ENCODE measurements around the gene CSNK1G2.

CSNK1G2 gene

DNA sequence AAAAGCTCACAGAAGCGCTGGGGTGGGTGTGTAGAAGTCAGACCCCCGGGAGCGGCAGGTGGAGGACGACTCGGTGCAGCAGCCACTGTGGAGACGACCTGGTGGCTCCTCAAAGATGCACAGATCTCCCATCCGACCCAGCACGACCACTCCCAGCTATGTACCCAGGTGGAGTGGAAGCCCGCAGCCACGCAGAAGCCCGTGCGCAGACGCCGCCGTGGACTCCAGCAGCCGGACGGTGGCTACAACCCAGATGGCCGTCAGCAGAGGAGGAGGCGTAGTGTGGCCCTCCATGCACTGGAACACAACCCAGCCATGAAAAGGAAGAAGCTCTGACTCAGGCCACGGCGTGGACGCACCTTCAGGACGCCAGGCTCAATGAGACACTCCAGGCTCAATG lies 21.7 kb downstream of the CSNK1G2 start:
- DNase-seq = no peak

DNA sequence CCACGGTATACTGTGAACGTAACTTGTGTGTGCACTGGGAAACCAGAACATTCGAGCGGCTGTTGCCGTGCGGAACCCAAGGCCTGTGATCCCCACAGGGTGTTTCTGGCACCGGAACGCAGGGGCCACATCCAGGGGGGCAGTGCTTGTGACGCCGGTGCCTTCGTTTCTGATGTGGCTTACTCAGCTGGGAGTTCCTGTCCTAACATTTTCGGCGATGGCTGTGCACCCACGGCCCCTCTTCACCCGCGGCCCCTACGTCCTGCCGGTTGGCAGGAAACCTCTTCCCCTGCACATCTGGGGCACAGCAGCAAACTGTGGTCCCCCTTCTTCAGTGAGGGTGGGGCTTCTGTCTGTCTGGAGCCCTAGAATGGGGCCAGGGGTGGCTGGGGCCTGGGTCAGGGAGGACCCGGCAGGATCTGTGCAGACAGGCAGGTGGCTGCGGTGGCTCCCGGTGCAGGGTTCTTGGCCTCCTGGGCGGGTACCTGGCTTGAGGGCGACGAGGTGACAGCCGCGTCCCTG lies 26.2 kb downstream of the CSNK1G2 start:
- DNase-seq = no peak

DNA sequence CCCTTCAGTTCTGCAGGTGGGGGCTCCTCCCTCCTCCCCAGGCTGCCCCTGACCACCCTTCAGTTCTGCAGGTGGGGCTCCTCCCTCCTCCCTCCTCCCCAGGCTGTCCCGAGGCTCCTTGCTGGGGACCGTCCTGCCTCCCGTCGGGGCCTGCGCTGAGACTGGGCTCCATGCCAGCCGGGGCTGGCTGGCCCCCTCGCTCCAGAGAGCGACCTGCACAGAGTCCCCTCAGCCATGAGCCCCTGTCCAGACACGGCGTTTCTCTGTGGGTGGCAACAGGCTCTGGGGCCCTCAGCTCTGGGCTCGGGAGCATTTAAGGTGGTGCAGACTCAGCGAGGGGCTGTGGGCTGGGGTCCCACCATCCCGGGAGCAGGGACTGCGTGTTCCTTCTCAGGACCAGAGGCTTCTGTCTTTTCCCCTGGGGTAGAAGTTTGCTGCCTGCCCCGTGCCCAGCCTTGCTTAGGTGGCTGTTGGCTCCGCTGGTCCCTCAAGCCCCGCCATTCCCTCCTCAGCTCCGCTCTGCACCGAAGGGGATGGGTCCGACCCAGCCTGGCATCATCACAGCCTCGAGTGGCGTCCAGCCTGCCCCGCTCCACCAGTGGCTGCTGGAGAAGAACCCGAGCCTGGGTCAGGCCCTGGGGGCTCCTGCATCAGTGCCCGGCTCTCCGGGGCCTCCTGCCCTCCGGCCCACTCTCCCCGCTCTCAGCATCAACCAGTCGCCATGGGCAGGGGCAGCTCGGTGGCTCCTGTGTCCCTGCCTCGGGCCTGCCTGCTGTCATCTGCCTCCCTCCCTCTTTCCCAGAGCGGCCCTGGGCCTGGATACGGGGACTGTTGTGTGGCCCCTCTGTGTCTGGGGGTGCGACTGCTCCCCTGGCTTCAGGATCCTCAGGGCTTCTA lies 27.6 kb downstream of the CSNK1G2 start:
- no peak for DNase-seq

DNA sequence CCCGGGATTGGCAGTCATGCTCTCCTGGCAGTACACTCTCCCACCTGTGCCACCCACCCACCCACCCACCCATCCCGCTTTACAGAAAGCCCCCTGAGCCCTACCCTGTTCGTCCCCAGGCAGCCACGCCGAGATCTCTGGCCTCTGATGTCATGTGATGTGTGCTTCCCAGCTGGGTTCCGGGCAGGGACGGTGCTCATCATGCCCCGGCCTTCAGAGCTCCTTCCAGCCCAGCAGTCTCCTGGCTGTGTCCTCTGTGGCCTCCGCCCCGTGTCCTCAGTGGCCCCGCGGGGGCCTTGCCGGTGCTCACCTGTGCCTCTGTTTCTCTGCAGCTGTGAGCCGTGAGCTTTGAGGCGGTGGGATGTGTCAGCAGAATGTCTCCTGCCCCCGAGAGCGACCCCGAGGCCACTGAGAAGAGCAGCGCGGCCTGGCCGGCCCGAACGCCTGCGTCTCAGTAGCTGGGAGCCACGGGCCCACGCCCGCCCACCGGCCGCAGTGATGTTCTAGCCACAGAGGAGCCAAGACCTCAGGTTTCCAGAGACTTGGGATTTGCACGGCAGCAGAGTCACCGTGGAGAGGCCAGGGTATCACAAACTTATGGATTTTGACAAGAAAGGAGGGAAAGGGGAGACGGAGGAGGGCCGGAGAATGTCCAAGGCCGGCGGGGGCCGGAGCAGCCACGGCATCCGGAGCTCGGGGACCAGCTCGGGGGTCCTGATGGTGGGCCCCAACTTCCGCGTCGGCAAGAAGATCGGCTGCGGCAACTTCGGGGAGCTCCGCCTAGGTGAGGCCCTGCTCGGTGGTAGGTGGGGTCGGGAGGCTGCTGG lies 28.4 kb downstream of the CSNK1G2 start:
- no peak for DNase-seq

DNA sequence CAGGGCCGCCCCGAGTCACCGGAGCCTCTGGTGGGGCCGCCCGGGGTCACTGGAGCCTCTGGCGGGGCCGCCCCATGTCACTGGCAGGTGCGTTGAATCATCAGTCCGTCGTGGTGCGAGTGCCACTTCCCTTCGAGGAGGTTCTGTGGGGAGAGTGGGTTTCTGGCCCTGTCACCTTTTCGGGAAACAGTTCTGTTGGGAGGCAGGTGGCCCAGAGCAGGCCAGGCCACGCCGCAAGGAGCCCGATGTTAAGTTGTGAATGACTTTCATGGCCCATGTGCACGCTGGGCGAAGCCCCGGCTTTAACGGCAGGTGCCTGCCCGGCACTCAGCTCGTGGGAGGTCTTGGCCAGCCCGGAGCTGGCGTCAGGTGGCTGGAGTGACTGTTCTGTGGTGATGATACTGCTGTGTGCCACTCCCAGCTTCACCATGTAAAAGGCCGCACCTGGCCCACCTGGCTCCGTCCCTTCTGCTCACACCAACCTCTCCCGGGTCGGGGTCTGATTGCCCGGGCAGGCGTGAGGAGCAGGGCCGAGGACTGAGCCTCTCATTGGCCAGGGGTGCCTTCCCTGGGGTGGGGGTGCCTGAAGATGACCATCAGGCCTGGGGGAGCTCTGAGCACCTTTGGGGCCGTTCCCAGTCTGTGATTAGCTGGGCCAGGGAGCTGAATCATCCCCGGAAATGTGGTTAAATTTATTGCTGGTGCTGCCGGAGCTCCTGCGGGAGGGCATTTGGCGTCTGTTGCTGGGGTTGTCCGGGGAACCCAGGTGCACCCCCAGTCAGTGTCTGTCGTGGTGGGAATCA lies 29.2 kb downstream of the CSNK1G2 start:
- no peak for DNase-seq

DNA sequence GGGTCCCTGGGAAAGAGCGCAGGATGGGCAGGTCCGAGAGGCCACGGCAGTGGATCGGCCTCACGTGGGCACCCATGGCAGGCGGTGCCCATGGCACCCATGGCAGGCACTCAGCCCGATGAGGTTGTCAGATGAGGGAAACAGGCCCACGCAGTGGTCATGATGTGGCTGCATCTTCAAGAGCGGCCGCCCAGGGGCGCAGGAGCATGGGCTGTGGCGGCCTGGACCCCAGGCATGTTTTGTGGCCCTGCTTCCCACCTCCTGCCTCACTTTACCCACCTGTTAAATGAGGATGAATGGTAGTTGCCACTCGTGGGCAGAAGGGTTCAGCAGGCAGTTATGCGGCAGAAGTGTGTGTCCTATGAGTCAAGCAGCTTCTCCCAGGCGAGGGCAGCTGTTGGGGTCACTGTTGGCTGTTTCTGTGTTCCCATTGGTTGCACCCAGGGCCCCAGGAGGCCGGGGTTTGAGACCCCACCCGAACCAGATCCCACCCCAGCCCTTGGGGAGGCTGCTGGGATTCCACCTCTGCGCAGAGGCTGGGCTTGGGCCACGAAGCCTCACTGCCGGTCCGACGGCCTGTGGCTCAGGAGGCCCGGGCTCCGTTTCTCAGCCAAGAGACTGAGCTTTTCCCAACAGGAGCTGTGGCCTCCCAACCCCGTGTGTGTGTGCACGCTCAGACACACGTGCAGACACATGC lies 30.0 kb downstream of the CSNK1G2 start:
- DNase-seq = no peak

DNA sequence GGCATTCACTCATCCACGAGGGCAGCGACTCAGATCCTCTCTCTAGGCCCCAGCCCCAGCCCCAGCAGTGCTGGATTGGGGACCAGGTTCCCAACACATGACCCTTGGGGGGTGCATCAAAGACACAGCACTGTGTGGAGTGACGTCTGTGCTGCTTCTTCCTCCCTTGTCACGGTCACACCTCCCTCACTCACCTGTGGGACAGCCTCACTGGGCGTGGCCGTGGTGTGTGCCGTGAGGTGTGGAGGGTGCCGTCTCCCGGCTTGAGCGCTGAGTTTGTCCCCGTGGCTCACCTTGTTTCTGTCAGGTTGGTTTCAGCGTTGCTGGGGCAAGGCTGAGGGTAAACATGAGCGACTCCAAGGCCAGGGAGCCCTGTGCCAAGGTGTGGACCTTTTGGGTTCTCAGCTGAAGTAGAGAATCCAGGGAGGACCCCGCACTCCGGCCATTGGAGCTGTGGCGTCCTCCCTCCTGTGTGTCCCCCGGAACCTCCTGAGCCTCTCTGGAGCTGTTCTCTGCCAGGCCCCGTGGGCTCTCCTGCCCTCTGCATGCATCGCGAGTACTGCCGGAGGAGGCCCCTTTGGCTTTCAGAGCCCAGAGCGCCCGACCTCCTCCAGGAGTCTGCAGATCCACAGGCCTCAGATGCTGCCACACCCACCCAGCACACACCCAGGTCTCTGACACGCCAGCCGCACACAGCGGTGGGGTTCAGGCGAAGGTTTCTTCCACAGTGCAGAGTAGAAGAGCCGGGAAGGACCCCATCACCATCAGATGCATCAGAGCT lies 33.6 kb downstream of the CSNK1G2 start:
- DNase-seq = no peak

DNA sequence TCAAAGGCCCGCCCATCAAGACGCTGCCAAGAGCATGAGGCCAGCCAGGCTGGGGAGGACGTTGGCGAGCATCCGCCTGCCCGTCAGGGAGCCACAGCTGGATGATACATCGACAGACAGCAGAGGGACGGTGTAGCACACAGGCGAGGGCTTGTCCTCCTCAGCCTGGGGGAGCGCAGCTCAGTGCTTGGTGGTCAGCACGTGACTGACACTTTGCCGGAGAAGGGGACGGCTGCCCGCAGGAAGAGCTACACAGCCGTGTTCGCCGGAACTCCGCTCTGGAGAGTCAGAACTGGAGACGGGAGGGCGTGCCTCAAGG lies 34.1 kb downstream of the CSNK1G2 start:
- DNase-seq = peak in 18 of 56 donors; percentile 2 to 53 (median 27)

DNA sequence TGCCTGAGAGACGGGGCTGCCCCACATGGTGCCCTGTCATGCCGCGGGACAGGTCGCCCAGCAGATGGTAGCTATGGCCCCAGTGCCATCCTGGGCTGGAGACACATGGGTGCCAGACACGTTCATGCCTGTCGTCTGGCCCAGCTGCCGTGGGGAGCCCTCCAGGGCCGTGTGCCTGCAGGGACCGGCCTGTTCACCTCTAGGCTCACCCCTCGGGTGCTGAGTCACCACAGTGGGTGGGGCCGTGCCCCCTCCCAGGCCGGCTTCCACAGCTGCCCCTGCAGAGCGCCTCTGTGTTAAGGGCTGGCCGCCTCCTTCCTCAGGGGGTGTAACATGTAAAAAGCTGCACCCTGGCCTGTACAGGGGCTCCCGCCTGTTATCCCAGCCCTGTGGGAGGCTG lies 36.1 kb downstream of the CSNK1G2 start:
- DNase-seq = no peak

DNA sequence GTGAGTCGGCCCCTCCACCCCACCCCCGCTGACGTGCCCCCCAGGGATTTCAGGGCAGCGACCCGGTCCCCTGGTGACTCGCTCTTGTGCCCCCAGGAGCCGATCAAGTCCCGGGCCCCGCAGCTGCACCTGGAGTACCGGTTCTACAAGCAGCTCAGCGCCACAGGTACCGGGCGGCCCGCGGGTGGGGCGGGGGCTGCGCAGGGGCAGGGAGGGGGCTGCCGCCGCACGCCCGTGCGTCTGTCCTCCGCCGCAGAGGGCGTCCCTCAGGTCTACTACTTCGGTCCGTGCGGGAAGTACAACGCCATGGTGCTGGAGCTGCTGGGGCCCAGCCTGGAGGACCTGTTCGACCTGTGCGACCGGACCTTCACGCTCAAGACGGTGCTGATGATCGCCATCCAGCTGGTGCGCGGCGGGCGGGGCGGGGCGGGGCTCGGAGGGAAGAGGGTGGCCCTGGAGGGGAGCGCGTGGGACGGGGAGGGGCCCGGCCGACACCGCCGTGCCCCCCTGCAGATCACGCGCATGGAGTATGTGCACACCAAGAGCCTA lies 37.4 kb downstream of the CSNK1G2 start:
- DNase-seq = no peak

DNA sequence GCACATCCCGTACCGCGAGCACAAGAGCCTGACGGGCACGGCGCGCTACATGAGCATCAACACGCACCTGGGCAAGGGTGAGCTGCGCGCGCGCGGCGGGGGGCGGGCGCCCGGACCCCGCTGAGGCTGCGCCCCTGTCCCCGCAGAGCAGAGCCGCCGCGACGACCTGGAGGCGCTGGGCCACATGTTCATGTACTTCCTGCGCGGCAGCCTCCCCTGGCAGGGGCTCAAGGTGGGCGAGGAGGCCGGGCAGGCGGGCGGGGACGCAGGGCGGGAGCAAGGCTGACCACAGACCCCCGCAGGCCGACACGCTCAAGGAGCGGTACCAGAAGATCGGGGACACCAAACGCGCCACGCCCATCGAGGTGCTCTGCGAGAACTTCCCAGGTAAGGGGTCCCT lies 38.0 kb downstream of the CSNK1G2 start:
- DNase-seq = no peak

DNA sequence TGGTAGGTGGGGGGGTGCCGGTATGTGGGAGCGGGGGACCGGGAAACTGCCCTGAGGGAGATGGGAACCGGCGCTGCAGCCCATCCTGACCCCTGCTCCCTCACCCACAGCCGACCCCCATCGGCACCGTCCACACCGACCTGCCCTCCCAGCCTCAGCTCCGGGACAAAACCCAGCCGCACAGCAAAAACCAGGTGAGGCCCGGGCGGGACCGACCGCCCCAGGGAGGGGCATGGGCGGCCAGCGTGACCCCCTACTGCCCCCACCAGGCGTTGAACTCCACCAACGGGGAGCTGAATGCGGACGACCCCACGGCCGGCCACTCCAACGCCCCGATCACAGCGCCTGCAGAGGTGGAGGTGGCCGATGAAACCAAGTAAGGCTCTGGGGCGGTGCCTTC lies 38.7 kb downstream of the CSNK1G2 start:
- DNase-seq = no peak

DNA sequence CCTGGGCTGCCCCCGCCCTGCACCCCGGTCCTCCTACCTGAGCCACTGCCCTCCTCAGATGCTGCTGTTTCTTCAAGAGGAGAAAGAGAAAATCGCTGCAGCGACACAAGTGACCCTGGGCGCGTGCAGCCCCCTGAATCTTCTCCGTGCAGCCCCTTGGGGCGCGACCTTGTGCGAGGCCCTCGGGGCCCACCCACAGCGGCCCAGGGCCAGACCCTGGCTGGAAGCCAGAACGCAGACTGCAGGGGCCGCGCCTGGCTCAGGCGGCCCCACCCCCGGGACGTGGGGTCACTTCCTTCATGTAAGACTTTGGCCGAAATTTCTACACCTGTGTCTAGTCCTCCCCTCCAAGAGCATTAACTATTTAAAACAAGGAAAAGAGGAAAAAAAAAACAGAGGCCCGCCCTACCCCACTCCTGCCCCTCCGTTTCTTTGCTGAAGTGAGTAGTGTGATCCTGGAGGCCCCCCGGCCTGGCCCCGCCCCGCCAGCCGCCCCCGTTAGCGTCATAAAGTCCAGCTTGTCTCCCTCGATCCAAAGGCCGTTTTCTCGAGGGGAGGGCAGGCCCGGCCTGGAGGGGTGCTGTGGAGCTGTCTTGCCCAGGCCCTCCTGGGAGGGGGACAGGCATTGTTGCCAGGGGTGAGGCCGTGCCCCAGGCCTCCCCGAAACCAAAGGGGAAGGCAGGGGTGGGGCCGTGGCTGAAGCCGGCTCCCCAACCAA lies 39.3 kb downstream of the CSNK1G2 start:
- no peak for DNase-seq

DNA sequence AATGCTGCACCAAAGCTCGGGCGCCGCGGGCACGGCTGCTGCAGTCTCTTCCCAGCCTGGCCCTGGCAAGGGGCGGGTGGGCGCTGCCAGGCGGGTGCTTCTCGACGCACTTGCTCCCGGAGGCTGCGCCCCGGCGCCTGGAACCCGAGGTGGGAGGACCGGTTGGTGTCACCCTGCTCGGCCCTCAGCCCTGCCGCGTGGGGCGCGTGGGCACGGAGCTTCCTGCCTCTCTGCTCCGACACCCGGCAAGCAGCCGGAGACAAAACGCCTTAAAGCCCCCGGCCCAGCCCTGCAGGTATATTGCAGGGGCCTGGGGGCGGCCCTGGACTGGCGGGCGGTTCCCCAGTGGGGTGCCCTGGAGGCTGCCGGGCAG lies 39.8 kb downstream of the CSNK1G2 start:
- DNase-seq = no peak

DNA sequence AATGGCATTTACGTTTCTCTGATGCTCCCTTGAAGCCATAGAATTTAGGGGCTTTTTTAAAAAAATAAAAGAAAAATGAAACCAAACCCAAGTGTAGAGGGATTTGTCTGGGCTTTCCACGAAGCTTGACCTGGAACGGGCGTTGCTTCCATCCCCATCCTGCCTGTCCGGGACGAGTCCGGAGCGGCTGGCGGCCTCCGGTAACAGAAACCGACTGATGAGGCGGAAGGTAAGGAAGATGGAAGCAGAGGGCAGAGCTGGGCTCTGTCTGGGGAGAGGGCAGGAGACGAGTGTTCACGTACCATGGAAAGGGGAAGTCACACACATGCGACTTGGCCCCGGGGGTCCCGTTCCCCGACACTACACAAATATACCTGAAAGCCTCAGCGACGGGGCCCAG lies 40.3 kb downstream of the CSNK1G2 start:
- no peak for DNase-seq

DNA sequence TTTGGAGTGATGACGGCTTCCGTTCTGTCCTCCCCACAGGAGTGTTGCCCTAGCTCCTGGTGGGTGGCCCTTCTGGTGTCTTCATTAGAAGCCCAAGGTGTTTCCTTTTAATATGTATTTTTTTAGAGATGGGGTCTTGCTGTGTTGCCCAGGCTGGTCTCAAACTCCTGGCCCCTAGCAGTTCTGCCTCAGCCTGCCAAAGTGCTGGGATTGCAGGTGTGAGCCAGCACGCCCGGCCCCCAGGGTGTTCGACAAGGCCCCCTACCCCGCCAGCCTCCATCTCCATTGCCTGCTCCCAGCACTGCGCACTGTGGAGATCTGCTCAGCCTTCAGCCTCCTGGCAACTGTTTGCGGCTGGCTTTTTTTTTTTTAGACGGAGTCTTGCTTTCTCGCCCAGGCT lies 43.4 kb downstream of the CSNK1G2 start:
- DNase-seq = no peak

DNA sequence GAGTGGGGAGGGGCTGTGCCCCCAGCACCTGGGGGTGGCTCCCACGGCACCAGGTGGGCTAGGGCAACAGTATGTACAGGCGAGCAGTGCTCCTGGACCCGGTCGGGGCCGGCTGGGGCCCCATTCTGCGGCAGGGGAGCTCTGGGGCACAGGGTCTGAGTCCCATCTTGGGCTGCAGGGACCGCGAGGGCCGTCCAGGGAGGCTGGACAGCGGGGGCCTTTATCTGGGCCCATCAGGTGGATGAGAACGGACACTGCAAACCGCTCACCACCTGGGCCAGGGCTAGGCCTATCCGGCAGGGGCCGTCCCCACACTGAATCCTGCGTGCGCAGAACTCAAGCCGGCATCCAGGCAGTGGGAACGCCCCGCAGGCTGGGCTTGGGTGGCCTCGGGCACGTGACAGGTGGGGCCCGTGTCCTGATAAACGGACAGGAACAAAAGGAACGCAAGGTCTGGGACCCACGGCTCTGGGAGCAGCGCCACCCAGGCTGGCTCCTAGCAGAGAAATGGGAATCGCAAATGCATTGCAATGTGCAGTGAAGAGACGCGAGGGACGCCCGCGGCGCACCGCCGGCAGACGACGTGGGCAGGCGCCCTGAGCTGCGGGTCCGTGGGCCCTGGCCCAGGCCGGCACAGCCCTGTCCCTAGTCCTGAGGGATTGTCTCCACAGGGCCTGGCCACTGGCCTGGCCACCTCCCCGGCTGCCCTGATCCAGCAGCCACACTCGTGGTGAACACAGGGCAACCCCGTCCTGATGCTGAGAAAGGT lies 44.8 kb downstream of the CSNK1G2 start:
- DNase-seq = no peak

DNA sequence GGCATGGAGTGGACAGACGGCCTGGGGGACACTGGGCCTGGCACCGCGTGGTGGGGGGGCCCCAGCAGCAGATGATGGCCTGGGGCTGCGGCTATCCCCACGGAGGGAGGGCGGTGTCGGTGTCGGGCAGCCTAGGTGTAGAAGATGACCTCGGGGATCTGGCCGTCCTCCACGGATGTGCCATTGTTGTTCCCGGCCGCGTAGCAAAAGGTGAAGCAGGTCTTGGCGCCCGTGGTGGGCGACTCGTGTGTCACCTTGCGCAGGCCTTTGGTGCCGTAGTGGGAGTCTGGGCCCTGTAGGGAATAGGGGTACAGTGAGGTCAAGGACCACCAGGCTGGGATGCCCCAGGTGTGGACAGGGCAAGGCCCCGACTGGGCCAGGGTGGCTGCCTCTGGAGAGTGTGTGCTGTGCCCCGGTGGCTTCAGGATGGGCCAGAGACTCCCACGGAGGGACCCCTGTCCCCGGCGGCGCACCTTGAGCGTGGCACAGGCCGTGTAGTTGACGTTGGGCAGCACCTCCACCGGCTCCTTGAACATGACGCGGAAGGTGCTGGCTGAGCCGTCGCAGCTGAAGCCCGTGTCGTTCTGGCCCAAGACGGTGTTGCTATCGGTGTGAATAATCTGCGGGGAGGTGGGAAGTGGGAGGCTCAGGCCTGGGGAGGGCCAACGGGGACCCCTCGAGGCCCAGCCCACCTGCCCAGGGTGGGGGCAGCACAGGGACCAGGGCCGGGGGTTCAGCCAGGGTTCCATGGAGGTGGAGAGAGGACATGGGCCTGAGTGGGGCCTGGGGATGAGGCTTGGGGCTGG lies 45.6 kb downstream of the CSNK1G2 start:
- DNase-seq = no peak

Data from amygdala (tissue), 56 donors.